HEK293 (cell line): ENCODE results near the gene SAMHD1.

Experiments used
- CTCF ChIA-PET: fragments of 350-600 bp; formaldehyde crosslinking; extraction: SDS; loops from one replicate; lab custom pipeline; 2021; ENCODE audit warnings: antibody characterized with exemption; lab: Yijun Ruan, JAX
- POLR2A ChIA-PET: fragments of 300-600 bp; formaldehyde crosslinking; extraction: SDS; loops from one replicate; lab custom pipeline; 2020; ENCODE audit warnings: antibody characterized with exemption, inconsistent platforms; lab: Yijun Ruan, JAX
- H3K27ac ChIP-seq: fragments of 200-500 bp; sonication (Bioruptor generic); 2 replicates; pipeline ENCODE4 v1.5.1; 2014; ENCODE audit warnings: low read depth, low read length, control low read depth, inconsistent platforms; ENCODE audit errors: extremely low read depth
- H3K36me3 ChIP-seq, 2 experiments: fragments of 200-500 bp in 1 of 2; sonication (Bioruptor generic) in 1 of 2; 1 replicate in 1 of 2; 2 replicates in 1 of 2; pipeline ENCODE4 v1.5.1; 2014 to 2017; ENCODE audit warnings: inconsistent platforms in 2 of 2, low read length in 2 of 2; ENCODE audit not compliant: control insufficient read depth in 2 of 2, insufficient read depth in 1 of 2
- H3K4me1 ChIP-seq: fragments of 200-500 bp; sonication (Bioruptor generic); 2 replicates; pipeline ENCODE4 v1.5.1; 2014; ENCODE audit warnings: mild to moderate bottlenecking, low read length, inconsistent platforms; ENCODE audit not compliant: control insufficient read depth, insufficient read depth
- H3K4me3 ChIP-seq: 2 replicates; pipeline ENCODE4 v1.5.1; 2011; ENCODE audit warnings: low read depth, mild to moderate bottlenecking, control low read depth, low read length, moderate library complexity
- H3K9me3 ChIP-seq: fragments of 200-500 bp; sonication (Bioruptor generic); 2 replicates; pipeline ENCODE4 v1.5.1; 2014; ENCODE audit warnings: low read depth, low read length, inconsistent platforms; ENCODE audit not compliant: control insufficient read depth, insufficient read depth
- GLI4 ChIP-seq: fragments of 450-650 bp; formaldehyde crosslinking; IDR thresholded peaks from 2 replicates; pipeline ENCODE4 v1.5.1; 2016; ENCODE audit warnings: missing biosample characterization, missing genetic modification characterization
- HOXC10 ChIP-seq: sonication (generic); formaldehyde crosslinking; IDR thresholded peaks from 2 replicates; pipeline ENCODE4 v1.8.1; 2023; ENCODE audit warnings: mild to moderate bottlenecking, missing genetic modification reagents
- MEIS1 ChIP-seq: sonication (generic); formaldehyde crosslinking; IDR thresholded peaks from 2 replicates; pipeline ENCODE4 v1.8.1; 2022; ENCODE audit warnings: missing genetic modification reagents, mild to moderate bottlenecking, borderline replicate concordance
- PRDM1 ChIP-seq: fragments of 450-650 bp; formaldehyde crosslinking; IDR thresholded peaks from 2 replicates; pipeline ENCODE4; 2016; ENCODE audit warnings: missing biosample characterization, missing genetic modification characterization
- SETDB1 ChIP-seq: IDR thresholded peaks from one replicate; pipeline ENCODE4 v1.6.1; 2017; ENCODE audit warnings: mild to moderate bottlenecking, low read length, moderate library complexity, mixed read lengths; ENCODE audit not compliant: insufficient read length
- YY2 ChIP-seq: fragments of 450-650 bp; formaldehyde crosslinking; IDR thresholded peaks from 2 replicates; pipeline ENCODE4 v1.5.1; 2016; ENCODE audit warnings: missing biosample characterization, missing genetic modification characterization
- ZFP41 ChIP-seq: fragments of 450-650 bp; formaldehyde crosslinking; IDR thresholded peaks from 2 replicates; pipeline ENCODE4 v1.5.1; 2016; ENCODE audit warnings: missing biosample characterization, missing genetic modification characterization, borderline replicate concordance
- ZIC2 ChIP-seq: fragments of 450-650 bp; formaldehyde crosslinking; IDR thresholded peaks from 2 replicates; pipeline ENCODE4 v1.5.1; 2016; ENCODE audit warnings: missing biosample characterization, missing genetic modification characterization
- ZNF623 ChIP-seq: fragments of 450-650 bp; formaldehyde crosslinking; IDR thresholded peaks from 2 replicates; pipeline ENCODE4 v1.5.1; 2016; ENCODE audit warnings: missing biosample characterization, missing genetic modification characterization
- ZNF664 ChIP-seq: fragments of 450-650 bp; formaldehyde crosslinking; IDR thresholded peaks from 2 replicates; pipeline ENCODE4 v1.5.1; 2016; ENCODE audit warnings: missing biosample characterization, missing genetic modification characterization
- ZNF785 ChIP-seq: fragments of 450-650 bp; formaldehyde crosslinking; IDR thresholded peaks from 2 replicates; pipeline ENCODE4 v1.5.1; 2016; ENCODE audit warnings: missing biosample characterization, missing genetic modification characterization
- ZXDB ChIP-seq: fragments of 450-650 bp; formaldehyde crosslinking; IDR thresholded peaks from 2 replicates; pipeline ENCODE4 v1.5.1; 2016; ENCODE audit warnings: missing biosample characterization, missing genetic modification characterization
- TF ChIP-seq, protein P1 (sequence below): fragments of 450-650 bp; formaldehyde crosslinking; IDR thresholded peaks from 2 replicates; pipeline ENCODE4 v1.5.1; 2016; ENCODE audit warnings: missing biosample characterization, missing genetic modification characterization
- TF ChIP-seq, protein P2 (sequence below): fragments of 450-650 bp; formaldehyde crosslinking; IDR thresholded peaks from 2 replicates; pipeline ENCODE4 v1.5.1; 2016; ENCODE audit warnings: missing biosample characterization, missing genetic modification characterization
- TF ChIP-seq, protein P3 (sequence below): fragments of 450-650 bp; formaldehyde crosslinking; IDR thresholded peaks from 2 replicates; pipeline ENCODE4 v1.5.1; 2017; ENCODE audit warnings: missing biosample characterization, missing genetic modification characterization
- TF ChIP-seq, protein P4 (sequence below): fragments of 450-650 bp; formaldehyde crosslinking; IDR thresholded peaks from 2 replicates; pipeline ENCODE4 v1.5.1; 2016; ENCODE audit warnings: missing biosample characterization, missing genetic modification characterization

SAMHD1 gene

DNA sequence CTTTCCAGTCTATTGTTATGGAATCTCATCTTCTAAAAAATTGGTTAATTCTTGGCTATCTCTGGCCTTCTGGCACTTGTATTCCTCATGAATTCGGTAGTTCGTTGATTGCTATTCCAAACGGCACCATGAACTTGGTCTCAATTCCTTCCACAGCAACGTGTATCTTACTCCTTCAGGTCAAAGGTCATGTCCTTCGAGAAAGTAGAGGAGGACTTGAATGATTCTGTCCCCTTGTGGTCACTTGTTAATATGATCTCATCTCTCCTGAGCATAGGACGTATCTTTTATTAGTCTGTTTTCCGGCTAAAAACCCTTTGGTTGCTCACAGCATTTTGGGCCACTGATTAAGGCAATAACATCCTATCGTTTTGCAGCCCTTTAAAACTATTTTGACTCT is 66.2 kb downstream of the SAMHD1 start:
- CTCF ChIA-PET = interaction anchor here (0.7 to 1.0 kb wide), 2 partner anchors 16 to 77 kb away, joined by 3 to 5 read pairs; no protein-coding TSS in a partner anchor
- Histone ChIP-seq H3K27ac (no peak overlapping the region), H3K9me3 (no peaks in the 10 kb centered on the region), H3K4me3 (no peak overlapping the region)
- TF ChIP-seq, protein P1, sequence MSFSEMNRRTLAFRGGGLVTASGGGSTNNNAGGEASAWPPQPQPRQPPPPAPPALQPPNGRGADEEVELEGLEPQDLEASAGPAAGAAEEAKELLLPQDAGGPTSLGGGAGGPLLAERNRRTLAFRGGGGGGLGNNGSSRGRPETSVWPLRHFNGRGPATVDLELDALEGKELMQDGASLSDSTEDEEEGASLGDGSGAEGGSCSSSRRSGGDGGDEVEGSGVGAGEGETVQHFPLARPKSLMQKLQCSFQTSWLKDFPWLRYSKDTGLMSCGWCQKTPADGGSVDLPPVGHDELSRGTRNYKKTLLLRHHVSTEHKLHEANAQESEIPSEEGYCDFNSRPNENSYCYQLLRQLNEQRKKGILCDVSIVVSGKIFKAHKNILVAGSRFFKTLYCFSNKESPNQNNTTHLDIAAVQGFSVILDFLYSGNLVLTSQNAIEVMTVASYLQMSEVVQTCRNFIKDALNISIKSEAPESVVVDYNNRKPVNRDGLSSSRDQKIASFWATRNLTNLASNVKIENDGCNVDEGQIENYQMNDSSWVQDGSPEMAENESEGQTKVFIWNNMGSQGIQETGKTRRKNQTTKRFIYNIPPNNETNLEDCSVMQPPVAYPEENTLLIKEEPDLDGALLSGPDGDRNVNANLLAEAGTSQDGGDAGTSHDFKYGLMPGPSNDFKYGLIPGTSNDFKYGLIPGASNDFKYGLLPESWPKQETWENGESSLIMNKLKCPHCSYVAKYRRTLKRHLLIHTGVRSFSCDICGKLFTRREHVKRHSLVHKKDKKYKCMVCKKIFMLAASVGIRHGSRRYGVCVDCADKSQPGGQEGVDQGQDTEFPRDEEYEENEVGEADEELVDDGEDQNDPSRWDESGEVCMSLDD (tag by site-specific recombination) = no peak
- TF ChIP-seq MEIS1 (CRISPR knock-in tag) (no peak), ZXDB (tag by site-specific recombination) (no peak), HOXC10 (CRISPR knock-in tag) (no peak), ZFP41 (tag by site-specific recombination) (no peak), ZNF664 (tag by site-specific recombination) (no peak), SETDB1 (no peak), YY2 (no peak), ZNF785 (tag by site-specific recombination) (no peak), PRDM1 (tag by site-specific recombination) (no peak)
- TF ChIP-seq, protein P2, sequence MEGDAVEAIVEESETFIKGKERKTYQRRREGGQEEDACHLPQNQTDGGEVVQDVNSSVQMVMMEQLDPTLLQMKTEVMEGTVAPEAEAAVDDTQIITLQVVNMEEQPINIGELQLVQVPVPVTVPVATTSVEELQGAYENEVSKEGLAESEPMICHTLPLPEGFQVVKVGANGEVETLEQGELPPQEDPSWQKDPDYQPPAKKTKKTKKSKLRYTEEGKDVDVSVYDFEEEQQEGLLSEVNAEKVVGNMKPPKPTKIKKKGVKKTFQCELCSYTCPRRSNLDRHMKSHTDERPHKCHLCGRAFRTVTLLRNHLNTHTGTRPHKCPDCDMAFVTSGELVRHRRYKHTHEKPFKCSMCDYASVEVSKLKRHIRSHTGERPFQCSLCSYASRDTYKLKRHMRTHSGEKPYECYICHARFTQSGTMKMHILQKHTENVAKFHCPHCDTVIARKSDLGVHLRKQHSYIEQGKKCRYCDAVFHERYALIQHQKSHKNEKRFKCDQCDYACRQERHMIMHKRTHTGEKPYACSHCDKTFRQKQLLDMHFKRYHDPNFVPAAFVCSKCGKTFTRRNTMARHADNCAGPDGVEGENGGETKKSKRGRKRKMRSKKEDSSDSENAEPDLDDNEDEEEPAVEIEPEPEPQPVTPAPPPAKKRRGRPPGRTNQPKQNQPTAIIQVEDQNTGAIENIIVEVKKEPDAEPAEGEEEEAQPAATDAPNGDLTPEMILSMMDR (tag by site-specific recombination) = no peak
- TF ChIP-seq, protein P3, sequence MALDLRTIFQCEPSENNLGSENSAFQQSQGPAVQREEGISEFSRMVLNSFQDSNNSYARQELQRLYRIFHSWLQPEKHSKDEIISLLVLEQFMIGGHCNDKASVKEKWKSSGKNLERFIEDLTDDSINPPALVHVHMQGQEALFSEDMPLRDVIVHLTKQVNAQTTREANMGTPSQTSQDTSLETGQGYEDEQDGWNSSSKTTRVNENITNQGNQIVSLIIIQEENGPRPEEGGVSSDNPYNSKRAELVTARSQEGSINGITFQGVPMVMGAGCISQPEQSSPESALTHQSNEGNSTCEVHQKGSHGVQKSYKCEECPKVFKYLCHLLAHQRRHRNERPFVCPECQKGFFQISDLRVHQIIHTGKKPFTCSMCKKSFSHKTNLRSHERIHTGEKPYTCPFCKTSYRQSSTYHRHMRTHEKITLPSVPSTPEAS (tag by site-specific recombination) = no peak
- TF ChIP-seq, all 188 proteins: peak for 0
- no peaks in the 10 kb centered on the region; the same call in none of the 2 replicates for H3K4me1 ChIP-seq
- H3K36me3 ChIP-seq = peaks cover 0 to 3% of the 10 kb centered on the region in 2 experiments; a peak in 2 of 3 replicates
- POLR2A ChIA-PET = no interaction called here

- no peaks in the 10 kb centered on the region; a peak in 1 of 3 replicates for H3K36me3 ChIP-seq
- no peak overlapping the region for H3K27ac ChIP-seq
- ChIA-PET CTCF (interaction anchor here (0.6 to 1.6 kb wide), 4 partner anchors 9 to 183 kb away, joined by 3 to 5 read pairs (median 4); a partner anchor contains a TSS), POLR2A (interaction anchor here (0.5 kb wide), 1 partner anchor 108 kb away, joined by 4 read pairs; no protein-coding TSS in a partner anchor)
- H3K9me3 ChIP-seq = no peaks in the 10 kb centered on the region
- no peak overlapping the region for H3K4me3 ChIP-seq
- no peaks in the 10 kb centered on the region; the same call in none of the 2 replicates for H3K4me1 ChIP-seq
- no peak for TF ChIP-seq GLI4
- peak; percentile 98 for TF ChIP-seq ZNF623
- TF ChIP-seq, protein P4, sequence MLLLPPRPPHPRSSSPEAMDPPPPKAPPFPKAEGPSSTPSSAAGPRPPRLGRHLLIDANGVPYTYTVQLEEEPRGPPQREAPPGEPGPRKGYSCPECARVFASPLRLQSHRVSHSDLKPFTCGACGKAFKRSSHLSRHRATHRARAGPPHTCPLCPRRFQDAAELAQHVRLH = no peak
- 0 out of 2 replicates have a peak, but pooled peaks have one; percentile 26 for TF ChIP-seq ZIC2 (tag by site-specific recombination)
- TF ChIP-seq, all 188 proteins: peak for 2
Measured at GRCh38 chr20:36883977-36884535, 67.5 kb downstream of the SAMHD1 start.
